NCI-H510A (cell line): ENCODE measurements around the gene CLEC3B.

ENCODE experiments used
- DNase-seq: peaks from one replicate; lab custom pipeline; 2025; lab: John Stamatoyannopoulos, UW

CLEC3B gene

GRCh38 chr3:45003406-45003805 is 22.7 kb upstream of the CLEC3B start:
- DNase-seq, result no peak

GRCh38 chr3:45003859-45004258 is 22.2 kb upstream of the CLEC3B start:
- no peak for DNase-seq

GRCh38 chr3:45007091-45007490 is 19.0 kb upstream of the CLEC3B start:
- DNase-seq, result no peak

GRCh38 chr3:45008117-45008516 is 18.0 kb upstream of the CLEC3B start:
- no peak for DNase-seq

GRCh38 chr3:45009868-45010267 is 16.2 kb upstream of the CLEC3B start:
- no peak for DNase-seq

- no peak for DNase-seq
Measured at GRCh38 chr3:45010811-45011333, 15.2 kb upstream of the CLEC3B start.

- no peak for DNase-seq
Measured at GRCh38 chr3:45011756-45012508, 14.2 kb upstream of the CLEC3B start.

GRCh38 chr3:45012577-45012976 is 13.5 kb upstream of the CLEC3B start:
- DNase-seq, result no peak

GRCh38 chr3:45016916-45017315 is 9.2 kb upstream of the CLEC3B start:
- no peak for DNase-seq

- no peak for DNase-seq
Measured at GRCh38 chr3:45017821-45018220, 8.3 kb upstream of the CLEC3B start.

GRCh38 chr3:45020534-45020933 is 5.6 kb upstream of the CLEC3B start:
- no peak for DNase-seq

- no peak for DNase-seq
Measured at GRCh38 chr3:45021524-45022297, 4.4 kb upstream of the CLEC3B start.

GRCh38 chr3:45023675-45024074 is 2.4 kb upstream of the CLEC3B start:
- DNase-seq, result no peak

- no peak for DNase-seq
Measured at GRCh38 chr3:45024542-45025255, 1.4 kb upstream of the CLEC3B start.

GRCh38 chr3:45026957-45027356 is 854 bp downstream of the CLEC3B start:
- no peak for DNase-seq

- DNase-seq, result no peak
Measured at GRCh38 chr3:45027441-45027840, 1.3 kb downstream of the CLEC3B start.

- DNase-seq, result no peak
Measured at GRCh38 chr3:45029216-45029615, 3.1 kb downstream of the CLEC3B start.

GRCh38 chr3:45029661-45030060 is 3.6 kb downstream of the CLEC3B start:
- no peak for DNase-seq

GRCh38 chr3:45031531-45031930 is 5.4 kb downstream of the CLEC3B start:
- DNase-seq, result no peak

GRCh38 chr3:45032113-45032512 is 6.0 kb downstream of the CLEC3B start:
- no peak for DNase-seq

GRCh38 chr3:45033791-45034190 is 7.7 kb downstream of the CLEC3B start:
- DNase-seq, result no peak

- no peak for DNase-seq
Measured at GRCh38 chr3:45034612-45035252, 8.6 kb downstream of the CLEC3B start.
